MCF 10A (cell line): ENCODE measurements around the gene MED28. TPM values are rescaled to one million over a fixed set of nuclear protein-coding genes. Genes with fewer than 3 reads are reported as not detected.

Experiments
- BruUV-seq: library from RNA; stranded (reverse); fragments of 400-500 nt; replicated peaks from 2 replicates; lab custom pipeline; 2021; lab: Mats Ljungman, UMichigan
- CTCF ChIA-PET: fragments of 300-600 bp; sonication (Branson Sonifier 250); formaldehyde crosslinking; extraction: SDS; loops from one replicate; lab custom pipeline; 2021; ENCODE audit warnings: antibody characterized with exemption, inconsistent platforms; lab: Yijun Ruan, JAX
- POLR2A ChIA-PET: fragments of 300-600, 350-650 bp; sonication (Branson Sonifier 250); formaldehyde crosslinking; extraction: SDS; loops from one replicate; lab custom pipeline; 2020; ENCODE audit warnings: antibody characterized with exemption, inconsistent platforms; lab: Yijun Ruan, JAX
- DNase-seq: peaks from one replicate; pipeline ENCODE4 v3.0.0-alpha.2; 2018; ENCODE audit not compliant: unreplicated experiment
- H3K27ac Mint-ChIP-seq: one replicate; pipeline ENCODE4 v1.8.0; 2022; ENCODE audit warnings: mild to moderate bottlenecking, low read depth, mixed read lengths; ENCODE audit not compliant: unreplicated experiment
- H3K27me3 Mint-ChIP-seq: one replicate; pipeline ENCODE4 v1.8.0; 2022; ENCODE audit warnings: mixed read lengths; ENCODE audit not compliant: insufficient read depth, unreplicated experiment
- H3K36me3 Mint-ChIP-seq: one replicate; pipeline ENCODE4 v1.8.0; 2022; ENCODE audit warnings: mild to moderate bottlenecking, moderate library complexity, mixed read lengths; ENCODE audit not compliant: insufficient read depth, unreplicated experiment
- H3K4me1 Mint-ChIP-seq: one replicate; pipeline ENCODE4 v1.8.0; 2022; ENCODE audit warnings: mixed read lengths; ENCODE audit not compliant: insufficient read depth, unreplicated experiment
- H3K4me3 Mint-ChIP-seq: one replicate; pipeline ENCODE4 v1.8.0; 2022; ENCODE audit warnings: mild to moderate bottlenecking, moderate library complexity, mixed read lengths; ENCODE audit not compliant: unreplicated experiment
- H3K9me3 Mint-ChIP-seq: one replicate; pipeline ENCODE4 v1.8.0; 2022; ENCODE audit warnings: mixed read lengths; ENCODE audit not compliant: unreplicated experiment
- CTCF ChIP-seq: fragments of 200-600 bp; IDR thresholded peaks from one replicate; pipeline ENCODE4 v1.8.0; 2022; ENCODE audit warnings: antibody characterized with exemption, mild to moderate bottlenecking; ENCODE audit not compliant: unreplicated experiment
- intact Hi-C: fragments of 100-400 bp; cut with micrococcal nuclease; formaldehyde crosslinking; loops from 2 replicates; pipeline ENCODE4 v1.14.1; 2022
- total RNA-seq: library from RNA; stranded (reverse); gene quantifications from 2 replicates; pipeline ENCODE4 v1.2.3, GENCODE V29; 2022

The MED28 gene
- total RNA-seq, 1 experiment from 2014 or later, result 32.1 TPM

GRCh38 chr4:17635056-17635455, 20.6 kb downstream of the MED28 start:
- no peaks in the 10 kb centered on the region for H3K9me3 Mint-ChIP-seq
- H3K27me3 Mint-ChIP-seq, result no peaks in the 10 kb centered on the region
- no TSS peak for BruUV-seq
- intact Hi-C loops, result loop anchor here (5.0 kb wide), 2 partner anchors 172 to 957 kb away; no protein-coding TSS in a partner anchor
- TF ChIP-seq CTCF, result no peak
- peaks cover 84% of the 10 kb centered on the region for H3K36me3 Mint-ChIP-seq
- H3K4me1 Mint-ChIP-seq, result no peaks in the 10 kb centered on the region
- POLR2A ChIA-PET, result interaction anchor here (1.1 to 1.8 kb wide), 2 partner anchors 13 to 21 kb away, joined by 3 to 5 read pairs; partner anchors contain the start of gene MED28
- DNase-seq, result no peak
- H3K27ac Mint-ChIP-seq, result no peak overlapping the region
- CTCF ChIA-PET, result interaction anchor here (0.5 to 2.8 kb wide), 4 partner anchors 18 to 124 kb away, joined by 3 to 24 read pairs (median 6); no protein-coding TSS in a partner anchor
- no peak overlapping the region for H3K4me3 Mint-ChIP-seq

- Mint-ChIP-seq H3K9me3 (no peaks in the 10 kb centered on the region), H3K27me3 (no peaks in the 10 kb centered on the region), H3K4me1 (no peaks in the 10 kb centered on the region), H3K36me3 (peaks cover 72% of the 10 kb centered on the region), H3K27ac (no peak overlapping the region), H3K4me3 (no peak overlapping the region)
- no TSS peak for BruUV-seq
- POLR2A ChIA-PET, result interaction anchor here (0.6 to 1.8 kb wide), 3 partner anchors 21 to 66 kb away, joined by 4 to 5 read pairs (median 5); partner anchors contain the start of gene MED28
- DNase-seq, result no peak
- TF ChIP-seq CTCF, result no peak
- CTCF ChIA-PET, result interaction anchor here (0.6 to 2.8 kb wide), 29 partner anchors 8 to 1367 kb away, joined by 3 to 24 read pairs (median 4); no protein-coding TSS in a partner anchor
- intact Hi-C loops, result loop anchor here (5.0 kb wide), 2 partner anchors 171 to 956 kb away; no protein-coding TSS in a partner anchor
Measured at GRCh38 chr4:17636341-17636695, 21.9 kb downstream of the MED28 start.

- H3K4me1 Mint-ChIP-seq, result no peaks in the 10 kb centered on the region
- H3K9me3 Mint-ChIP-seq, result no peaks in the 10 kb centered on the region
- H3K27me3 Mint-ChIP-seq, result no peaks in the 10 kb centered on the region
- ChIA-PET CTCF (interaction anchor here (0.5 to 2.8 kb wide), 39 partner anchors 9 to 1770 kb away, joined by 3 to 24 read pairs (median 4); no protein-coding TSS in a partner anchor), POLR2A (interaction anchor here (0.6 to 2.5 kb wide), 6 partner anchors 22 to 994 kb away, joined by 3 to 7 read pairs (median 4); partner anchors contain the start of gene MED28)
- intact Hi-C loops, result loop anchor here (1.0 to 5.0 kb wide), 3 partner anchors 88 to 955 kb away; no protein-coding TSS in a partner anchor
- no TSS peak for BruUV-seq
- H3K27ac Mint-ChIP-seq, result no peak overlapping the region
- peak; percentile 79 for TF ChIP-seq CTCF
- H3K36me3 Mint-ChIP-seq, result peaks cover 65% of the 10 kb centered on the region
- no peak overlapping the region for H3K4me3 Mint-ChIP-seq
- peak; percentile 80 for DNase-seq
Measured at GRCh38 chr4:17636696-17637622, 22.5 kb downstream of the MED28 start.
